Fibroblast of pulmonary artery (primary cell): ENCODE measurements around the gene CUX1.

Experiments
- DNase-seq: peaks from one replicate; pipeline ENCODE4 v3.0.0-alpha.2; 2010; ENCODE audit warnings: low read depth
- H3K4me3 ChIP-seq: replicated peaks from 2 replicates; pipeline ENCODE4 v1.5.1; 2011; ENCODE audit warnings: low read depth, mild to moderate bottlenecking, control low read depth, low read length, moderate library complexity
- CTCF ChIP-seq: IDR thresholded peaks from 2 replicates; pipeline ENCODE4 v1.5.1; 2011; ENCODE audit warnings: mild to moderate bottlenecking, control low read depth, low read length, inconsistent platforms; ENCODE audit errors: missing control alignments

The CUX1 gene

GRCh38 chr7:102122026-102122425, 304.6 kb downstream of the CUX1 start:
- peak; percentile 74 for DNase-seq
- H3K4me3 ChIP-seq: peak overlapping the region; percentile 12
- no peak for TF ChIP-seq CTCF

GRCh38 chr7:102125127-102125596, 307.7 kb downstream of the CUX1 start:
- TF ChIP-seq CTCF: peak; percentile 15
- no peak overlapping the region for H3K4me3 ChIP-seq
- DNase-seq: peak; percentile 88

- no peak for TF ChIP-seq CTCF
- no peak overlapping the region for H3K4me3 ChIP-seq
- no peak for DNase-seq
These were observed 310.9 kb downstream of the CUX1 start for GRCh38 chr7:102128303-102128702.

GRCh38 chr7:102129636-102130370, 312.4 kb downstream of the CUX1 start:
- DNase-seq: no peak
- no peak overlapping the region for H3K4me3 ChIP-seq
- TF ChIP-seq CTCF: no peak

GRCh38 chr7:102132209-102132752, 314.9 kb downstream of the CUX1 start:
- DNase-seq: no peak
- no peak overlapping the region for H3K4me3 ChIP-seq
- no peak for TF ChIP-seq CTCF

GRCh38 chr7:102138676-102139075, 321.2 kb downstream of the CUX1 start:
- TF ChIP-seq CTCF: no peak
- H3K4me3 ChIP-seq: no peak overlapping the region

More at GRCh38 chr7:102138676-102139075, 321.2 kb downstream of the CUX1 start:
- DNase-seq: no peak
